Tibial artery (tissue), 4 donors: ENCODE results near the gene EXD3.
A peak's percentile ranks its signal among the peaks of the same experiment; 100 is the strongest.

Experiments used
- DNase-seq, 2 donors: peaks; one replicate each; pipeline ENCODE4 v3.0.0-alpha.2; 2019
- H3K27ac ChIP-seq, 2 donors: fragments of 200-600 bp; sonication (generic) in 1 of 2; 1 replicate in 1 of 2; 2 replicates in 1 of 2; pipeline ENCODE4 v1.5.1; 2018 to 2019; ENCODE audit warnings: mild to moderate bottlenecking in 1 of 2
- H3K27me3 ChIP-seq, 2 donors: fragments of 200-600 bp; sonication (generic) in 1 of 2; one replicate each; pipeline versions ENCODE4 v1.5.1 to v1.6.0; 2016 to 2019
- H3K36me3 ChIP-seq, 3 donors: fragments of 200-600 bp; sonication (generic) in 2 of 3; one replicate each; pipeline ENCODE4 v1.5.1; 2016 to 2019; ENCODE audit warnings: mild to moderate bottlenecking in 2 of 3
- H3K4me1 ChIP-seq, 4 donors: fragments of 200-600 bp; sonication (generic) in 2 of 4; 1 replicate in 3 of 4; 2 replicates in 1 of 4; pipeline ENCODE4 v1.5.1; 2016 to 2019
- H3K4me3 ChIP-seq, 2 donors: fragments of 200-600 bp; sonication (generic) in 1 of 2; 1 replicate in 1 of 2; 2 replicates in 1 of 2; pipeline ENCODE4 v1.5.1; 2018 to 2019; ENCODE audit warnings: mild to moderate bottlenecking in 2 of 2
- H3K9me3 ChIP-seq, 3 donors: fragments of 200-600 bp; sonication (generic) in 1 of 3; one replicate each; pipeline ENCODE4 v1.5.1; 2016 to 2019
- CTCF ChIP-seq, 2 experiments: fragments of 200-600 bp in 1 of 2; fragments of 450-650 bp in 1 of 2; IDR thresholded peaks; one replicate each; pipeline ENCODE4 v1.5.1; 2017 to 2019; ENCODE audit warnings: antibody characterized with exemption in 2 of 2, mild to moderate bottlenecking in 1 of 2, moderate library complexity in 1 of 2
- intact Hi-C: fragments of 100-400 bp; cut with DNase I; formaldehyde crosslinking; loops from one replicate; pipeline ENCODE4 v1.15.0; 2023; ENCODE audit warnings: low total_unique reads

Gene EXD3

GRCh38 chr9:137428841-137429545 is 6.0 kb upstream of the EXD3 start:
- intact Hi-C loops, result no loop called here
- TF ChIP-seq CTCF (IDR thresholded peaks at IDR 0.05), result no peak
- Histone ChIP-seq H3K27ac (no peak overlapping the region), H3K9me3 (no peaks in the 10 kb centered on the region), H3K4me1 (peaks cover 0 to 11% (median 4%) of the 10 kb centered on the region in 4 donors), H3K36me3 (no peaks in the 10 kb centered on the region), H3K4me3 (no peak overlapping the region), H3K27me3 (peaks cover 0 to 30% of the 10 kb centered on the region in 2 donors)
- no peak for DNase-seq

- TF ChIP-seq CTCF (IDR thresholded peaks at IDR 0.05), result no peak
- Histone ChIP-seq H3K27ac (no peak overlapping the region), H3K36me3 (no peaks in the 10 kb centered on the region), H3K4me3 (no peak overlapping the region), H3K27me3 (peaks cover 0 to 25% of the 10 kb centered on the region in 2 donors), H3K9me3 (no peaks in the 10 kb centered on the region), H3K4me1 (peaks cover 0 to 18% (median 10%) of the 10 kb centered on the region in 4 donors)
- no peak for DNase-seq
- intact Hi-C loops, result no loop called here
These were observed 5.3 kb upstream of the EXD3 start for GRCh38 chr9:137428311-137428630.

GRCh38 chr9:137427454-137428310 is 4.7 kb upstream of the EXD3 start:
- Histone ChIP-seq H3K27me3 (peaks cover 0 to 24% of the 10 kb centered on the region in 2 donors), H3K4me1 (peaks cover 0 to 18% (median 10%) of the 10 kb centered on the region in 4 donors), H3K4me3 (no peak overlapping the region), H3K27ac (no peak overlapping the region), H3K36me3 (no peaks in the 10 kb centered on the region), H3K9me3 (no peaks in the 10 kb centered on the region)
- no peak for DNase-seq
- intact Hi-C loops, result no loop called here
- no peak for TF ChIP-seq CTCF (IDR thresholded peaks at IDR 0.05)

GRCh38 chr9:137426018-137426681 is 3.2 kb upstream of the EXD3 start:
- no peak overlapping the region for H3K27ac ChIP-seq
- no peak for TF ChIP-seq CTCF (IDR thresholded peaks at IDR 0.05)

GRCh38 chr9:137423514-137424291 is 741 bp upstream of the EXD3 start:
- peak overlapping the region; percentile 72 to 83 for H3K4me3 ChIP-seq
- no peaks in the 10 kb centered on the region for H3K36me3 ChIP-seq
- no peaks in the 10 kb centered on the region for H3K27me3 ChIP-seq
- peaks cover 0 to 23% (median 17%) of the 10 kb centered on the region in 4 donors for H3K4me1 ChIP-seq
- no peak for TF ChIP-seq CTCF (IDR thresholded peaks at IDR 0.05)
- intact Hi-C loops, result loop anchor here (5.0 kb wide), 1 partner anchor 536 kb away; the partner anchor contains the start of gene TRAF2
- no peaks in the 10 kb centered on the region for H3K9me3 ChIP-seq
- peak overlapping the region; percentile 66 for H3K27ac ChIP-seq
- DNase-seq, result no peak

More at GRCh38 chr9:137426018-137426681, 3.2 kb upstream of the EXD3 start:
- no peak for DNase-seq
- H3K27me3 ChIP-seq, result peaks cover 0 to 21% of the 10 kb centered on the region in 2 donors
- H3K4me1 ChIP-seq, result peaks cover 0 to 24% (median 19%) of the 10 kb centered on the region in 4 donors
- H3K36me3 ChIP-seq, result no peaks in the 10 kb centered on the region
- intact Hi-C loops, result no loop called here
- no peak overlapping the region for H3K4me3 ChIP-seq
- H3K9me3 ChIP-seq, result no peaks in the 10 kb centered on the region
